HG02571 (cell line): ENCODE data around the gene PPP5C.
"Not testable (repeated sequence)": the region's sequence is repeated elsewhere in the genome, so short reads cannot be mapped to it uniquely, and the experiment has no call there.

Experiments used
- ATAC-seq: cut with Tn5 transposase; IDR thresholded peaks from one replicate; pipeline ENCODE4 v1.9.1; 2021; ENCODE audit warnings: mild to moderate bottlenecking, moderate library complexity; ENCODE audit not compliant: unreplicated experiment

PPP5C gene

DNA sequence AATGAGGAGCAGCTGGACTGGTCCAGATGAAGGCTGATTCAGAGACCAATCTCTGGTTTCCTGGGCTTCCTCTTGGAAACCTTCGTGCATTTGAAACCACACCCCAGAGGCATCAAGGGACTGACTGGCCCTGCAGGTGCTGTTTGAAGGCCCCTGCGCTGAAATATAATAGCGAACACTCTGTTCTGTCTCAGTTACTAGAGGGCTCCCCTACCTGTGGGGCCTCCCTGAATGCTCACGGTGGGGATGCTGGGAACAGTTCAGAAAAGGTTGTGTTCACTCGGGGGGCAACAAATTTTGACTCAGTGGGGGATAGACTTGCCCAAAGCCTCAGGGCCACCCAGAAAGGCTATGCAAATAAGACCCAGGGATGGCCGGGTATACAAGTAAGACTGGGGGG is 60.1 kb downstream of the PPP5C start:
- ATAC-seq = no peak

DNA sequence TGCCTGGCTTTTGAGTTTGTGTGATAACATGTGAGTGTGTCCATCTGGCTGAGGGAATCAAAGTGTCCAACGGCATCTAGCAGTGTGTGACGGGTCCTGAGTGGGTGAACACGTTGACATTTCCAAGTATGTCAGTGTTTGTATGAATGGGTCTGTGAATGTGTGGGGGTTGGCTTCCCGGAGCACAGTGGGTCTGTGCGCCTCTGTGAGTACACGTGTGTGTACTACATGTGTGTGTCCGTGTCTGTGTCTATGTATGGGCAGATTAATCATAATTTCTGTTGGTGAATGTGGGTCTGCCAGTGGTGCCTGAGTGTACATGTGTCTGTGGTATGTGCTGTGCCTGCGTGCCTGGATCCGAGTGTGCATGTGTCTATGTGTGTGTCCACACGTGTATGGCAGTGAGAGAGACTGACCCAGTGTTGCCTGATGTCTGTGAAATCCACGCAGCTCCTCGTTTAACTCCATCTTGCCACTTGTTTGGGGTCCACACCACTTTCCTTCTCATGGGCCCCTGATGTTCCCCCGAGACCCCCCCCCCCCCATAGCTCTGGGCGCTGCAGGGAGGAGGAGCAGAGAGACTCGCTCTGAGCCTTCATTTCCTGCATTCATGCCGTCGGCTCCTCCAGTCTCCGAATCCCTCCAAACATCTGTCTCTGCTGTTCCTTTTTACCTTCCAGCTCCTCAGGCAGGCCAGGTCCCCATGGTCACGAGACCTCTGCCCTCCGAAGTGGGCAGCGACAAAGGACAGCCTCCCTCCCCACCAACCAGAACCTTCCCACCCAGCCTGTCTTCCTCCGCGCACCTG is 61.2 kb downstream of the PPP5C start:
- no peak for ATAC-seq

DNA sequence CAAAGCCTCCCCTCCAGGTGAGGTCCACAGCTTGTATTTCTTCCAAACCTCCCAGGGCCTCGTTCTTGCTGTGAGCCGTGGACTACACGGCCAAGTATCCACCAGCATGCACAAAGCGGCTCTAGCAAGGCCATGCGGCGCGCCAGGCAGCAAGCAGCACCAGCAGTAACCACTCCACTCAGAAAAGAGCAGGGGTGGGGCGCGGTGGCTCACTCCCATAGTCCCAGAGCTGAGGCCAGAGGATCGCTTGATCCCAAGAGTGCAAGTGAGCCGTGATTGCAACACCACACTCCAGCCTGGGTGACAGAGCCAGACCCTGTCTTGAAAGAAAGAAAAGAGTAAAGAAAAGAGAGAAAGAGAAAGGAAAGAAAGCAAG is 61.8 kb downstream of the PPP5C start:
- ATAC-seq = no peak

DNA sequence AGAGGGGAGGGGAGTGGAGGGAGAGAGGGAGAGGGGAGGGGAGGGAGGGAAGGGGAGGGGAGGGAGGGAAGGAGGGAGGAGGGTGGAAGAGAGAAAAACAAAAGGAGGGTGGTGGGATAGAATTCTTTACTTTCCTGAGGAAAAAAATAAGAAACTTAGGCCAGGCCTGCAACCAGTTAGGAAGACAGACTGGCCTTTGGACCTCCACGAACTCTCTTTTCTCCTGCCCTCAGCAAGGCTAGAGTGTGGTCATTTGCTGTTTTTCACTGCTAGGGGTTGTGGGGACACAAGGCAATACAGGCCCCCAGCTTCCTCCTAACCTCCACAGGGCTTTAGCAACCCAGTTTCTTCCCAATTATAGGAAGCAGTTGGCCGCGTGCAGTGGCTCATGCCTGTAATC is 62.3 kb downstream of the PPP5C start:
- ATAC-seq = no peak

DNA sequence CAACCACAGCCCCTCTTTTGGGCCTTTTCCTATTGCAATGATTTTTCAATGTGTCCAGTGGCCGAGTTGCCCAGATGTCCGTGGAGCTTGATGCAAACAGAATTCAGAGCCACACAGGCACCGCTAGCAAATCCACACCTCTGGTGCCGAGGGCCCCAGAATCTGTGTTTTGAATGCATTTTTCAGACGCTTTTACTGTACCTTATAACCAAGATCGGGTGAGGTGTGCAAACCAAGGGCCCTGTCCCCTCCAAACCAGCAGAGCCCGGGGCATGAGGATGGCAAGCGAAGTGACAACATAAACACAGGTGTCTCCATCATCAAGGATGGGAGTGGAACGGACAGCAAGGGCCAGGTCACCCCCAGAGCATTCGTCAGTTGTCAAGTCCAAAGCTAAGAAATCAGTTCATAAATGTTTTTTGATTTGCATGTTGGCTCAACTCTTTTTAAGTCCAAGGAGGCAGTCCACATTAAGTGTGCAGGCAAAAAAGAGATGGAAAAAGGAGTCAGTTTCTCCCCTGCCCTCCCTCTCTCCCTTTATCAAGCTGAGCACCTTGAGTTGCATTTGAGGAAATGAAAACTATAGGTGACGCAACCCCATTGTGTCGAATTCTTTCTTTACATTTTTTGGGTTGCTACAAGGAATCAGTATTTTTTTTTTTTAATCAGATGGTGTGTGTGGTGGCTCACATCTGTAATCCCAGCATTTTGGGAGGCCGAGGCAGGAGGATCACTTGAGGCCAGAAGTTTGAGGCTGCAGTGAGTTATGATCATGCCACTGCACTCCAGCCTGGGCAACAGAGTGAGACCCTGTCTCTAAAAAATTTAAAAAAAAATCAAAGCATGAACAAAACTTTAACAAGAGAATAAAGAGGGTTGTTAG is 63.6 kb downstream of the PPP5C start:
- ATAC-seq = no peak

DNA sequence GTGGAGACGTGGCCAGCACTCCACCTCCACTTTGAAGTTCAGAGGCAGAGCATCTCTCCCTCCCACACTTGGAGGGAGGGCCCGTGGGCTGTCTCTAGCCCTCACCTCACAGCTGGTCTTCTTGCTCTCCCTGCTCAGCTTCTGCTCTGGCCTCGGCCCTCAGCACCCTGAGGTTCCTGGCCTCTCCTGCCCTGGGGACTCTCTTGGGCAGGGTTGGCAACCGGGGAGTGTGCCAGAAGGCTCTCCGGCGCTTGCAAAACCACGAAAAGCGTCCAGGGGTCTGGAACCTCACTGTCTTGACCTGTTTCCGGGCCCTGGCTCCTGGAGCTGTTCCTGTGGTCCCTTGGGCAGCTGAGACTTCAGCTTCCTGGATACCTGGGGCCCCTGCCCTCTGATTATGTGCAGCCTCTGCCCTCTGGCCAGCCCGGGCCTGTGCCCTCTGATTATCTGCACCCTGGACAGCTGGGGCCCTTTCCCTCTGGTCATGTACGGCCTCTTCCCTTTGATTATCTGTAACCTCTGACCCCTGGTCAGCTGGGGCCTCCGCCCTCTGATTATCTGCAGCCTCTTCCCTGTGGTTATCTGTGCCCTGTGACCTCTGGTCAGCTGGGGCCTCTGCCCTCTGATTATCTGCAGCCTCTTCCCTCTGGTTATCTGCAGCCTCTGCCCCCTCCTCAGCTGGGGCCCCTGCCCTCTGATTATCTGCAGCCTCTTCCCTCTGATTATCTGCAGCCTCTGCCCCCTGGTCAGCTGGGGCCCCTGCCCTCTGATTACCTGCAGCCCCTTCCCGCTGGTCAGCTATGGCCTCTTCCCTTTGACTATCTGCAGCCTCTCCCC is 64.4 kb downstream of the PPP5C start:
- ATAC-seq = no peak

DNA sequence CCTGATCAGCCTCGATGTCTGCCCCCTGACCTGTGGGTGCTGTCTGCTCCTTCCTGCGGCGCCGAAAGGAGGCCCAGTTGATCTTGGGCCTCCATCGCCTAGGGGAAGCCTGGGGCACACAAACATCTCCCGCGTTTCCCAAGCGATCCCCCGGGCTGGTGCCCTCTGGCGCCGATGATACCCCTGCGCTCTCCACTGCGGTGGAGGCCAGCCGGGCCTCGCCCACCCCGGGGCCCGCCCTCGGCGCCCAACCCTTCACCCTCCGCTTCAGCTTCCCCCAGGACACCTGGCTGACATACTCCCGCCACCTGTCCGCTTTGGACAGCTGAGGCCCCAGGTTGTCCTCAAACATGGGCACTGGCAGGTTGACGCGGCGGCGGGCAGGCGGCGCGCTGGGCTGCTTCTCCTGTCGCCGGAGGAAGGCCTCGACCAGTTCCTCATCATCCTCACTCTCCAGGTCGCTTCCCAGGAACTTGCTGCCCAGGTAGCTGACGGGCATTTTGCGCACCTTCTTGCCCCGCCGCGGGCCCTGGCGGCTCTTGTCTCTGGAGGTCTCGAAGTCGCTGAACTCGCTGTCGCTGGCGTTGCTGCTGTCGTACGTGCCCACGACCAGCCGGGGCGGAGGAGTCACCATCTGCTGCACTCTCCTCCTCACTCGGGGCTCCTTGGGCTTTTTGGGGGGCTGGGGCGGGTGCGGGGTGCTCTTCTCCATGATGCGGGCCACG is 65.2 kb downstream of the PPP5C start:
- ATAC-seq = no peak

DNA sequence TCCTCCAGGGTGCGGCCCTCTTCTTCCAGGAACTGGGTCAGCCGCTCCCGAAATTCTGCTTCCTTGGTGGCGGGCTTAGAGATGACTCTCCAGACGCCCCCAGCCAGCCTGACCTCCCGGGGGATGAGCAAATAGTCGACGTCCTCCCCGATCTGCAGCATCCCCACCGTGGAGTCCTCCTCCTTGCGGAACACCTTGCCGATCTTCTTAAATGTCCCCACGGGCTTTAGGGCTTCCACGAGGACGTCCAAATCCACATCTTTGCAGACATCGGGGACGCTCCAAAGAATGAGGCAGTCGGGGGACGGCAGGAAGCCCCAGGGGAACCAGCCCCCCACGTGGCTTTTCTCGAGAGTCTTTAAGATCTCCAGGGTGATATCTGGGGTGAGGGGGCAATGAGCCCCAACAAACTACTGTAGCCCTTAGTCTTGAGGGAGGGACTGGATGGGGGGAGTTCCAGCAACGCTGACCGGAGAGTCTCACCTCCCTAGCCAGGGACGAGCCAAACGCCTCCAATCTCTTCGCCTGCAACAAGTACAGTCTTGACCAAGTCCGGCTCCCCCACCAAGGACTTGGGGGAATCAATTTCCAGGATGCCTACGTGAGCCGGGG is 65.9 kb downstream of the PPP5C start:
- ATAC-seq = no peak

DNA sequence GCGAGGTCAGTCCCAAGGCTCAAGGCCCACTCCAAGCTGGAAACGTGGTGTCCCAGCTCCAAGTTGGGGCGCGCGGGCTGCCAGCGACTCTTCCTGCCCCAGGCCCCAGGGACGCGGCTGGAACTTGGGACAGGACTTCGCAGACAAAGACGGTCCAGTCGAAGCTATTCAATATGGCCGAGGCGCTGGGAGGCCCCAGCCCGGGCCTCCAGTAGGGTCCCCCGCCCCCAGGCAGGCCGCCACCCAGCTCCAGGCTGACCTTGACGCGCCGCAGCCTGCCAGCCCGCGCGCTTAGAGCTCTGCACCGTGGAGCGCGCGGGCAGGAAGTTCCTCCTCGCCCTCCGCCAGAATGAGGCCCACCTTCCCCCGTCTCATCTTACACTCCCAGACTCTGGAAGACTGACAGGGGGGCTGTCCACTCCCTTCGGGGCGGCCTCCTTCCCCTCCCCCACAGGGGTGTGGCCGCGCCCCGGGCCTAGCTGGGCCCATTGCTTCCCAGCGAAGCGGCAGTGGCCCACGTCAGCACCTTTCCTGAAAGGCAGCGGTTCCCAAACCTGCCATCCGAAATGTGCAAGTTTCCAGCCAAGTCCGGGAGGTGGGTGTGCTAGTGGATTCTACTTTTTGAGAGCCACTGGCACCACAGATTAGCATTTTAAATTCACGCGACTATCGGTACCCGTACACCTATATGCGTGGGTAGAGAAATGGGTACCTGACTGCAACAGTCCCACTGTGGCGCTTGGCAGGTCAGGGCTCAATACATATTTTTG is 66.6 kb downstream of the PPP5C start, which contains the start of gene CCDC8:
CCDC8 (minus strand) TSS at position 303 of the 770 bp plus-strand sequence. CDS start 754 bp downstream, outside the sequence.
- ATAC-seq = no peak

DNA sequence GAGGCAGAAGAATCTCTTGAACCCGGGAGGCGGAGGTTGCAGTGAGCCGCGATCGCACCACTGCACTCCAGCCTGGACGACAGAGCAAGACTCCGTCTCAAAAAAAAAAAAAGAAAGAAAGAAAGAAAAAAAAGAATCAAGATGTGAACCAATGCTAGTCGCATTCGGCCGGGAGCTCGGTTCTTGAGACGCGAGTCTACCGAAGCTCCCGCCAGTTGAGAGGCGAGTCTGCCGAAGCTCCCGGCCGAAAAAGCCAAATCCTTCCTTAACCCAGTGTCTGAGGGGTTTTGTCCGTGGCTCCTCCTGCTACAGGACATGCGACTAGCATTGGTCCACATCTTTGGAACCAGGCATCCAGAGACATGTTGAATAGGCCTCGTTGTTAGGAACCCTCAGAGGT is 68.0 kb downstream of the PPP5C start:
- ATAC-seq = not testable (repeated sequence)

DNA sequence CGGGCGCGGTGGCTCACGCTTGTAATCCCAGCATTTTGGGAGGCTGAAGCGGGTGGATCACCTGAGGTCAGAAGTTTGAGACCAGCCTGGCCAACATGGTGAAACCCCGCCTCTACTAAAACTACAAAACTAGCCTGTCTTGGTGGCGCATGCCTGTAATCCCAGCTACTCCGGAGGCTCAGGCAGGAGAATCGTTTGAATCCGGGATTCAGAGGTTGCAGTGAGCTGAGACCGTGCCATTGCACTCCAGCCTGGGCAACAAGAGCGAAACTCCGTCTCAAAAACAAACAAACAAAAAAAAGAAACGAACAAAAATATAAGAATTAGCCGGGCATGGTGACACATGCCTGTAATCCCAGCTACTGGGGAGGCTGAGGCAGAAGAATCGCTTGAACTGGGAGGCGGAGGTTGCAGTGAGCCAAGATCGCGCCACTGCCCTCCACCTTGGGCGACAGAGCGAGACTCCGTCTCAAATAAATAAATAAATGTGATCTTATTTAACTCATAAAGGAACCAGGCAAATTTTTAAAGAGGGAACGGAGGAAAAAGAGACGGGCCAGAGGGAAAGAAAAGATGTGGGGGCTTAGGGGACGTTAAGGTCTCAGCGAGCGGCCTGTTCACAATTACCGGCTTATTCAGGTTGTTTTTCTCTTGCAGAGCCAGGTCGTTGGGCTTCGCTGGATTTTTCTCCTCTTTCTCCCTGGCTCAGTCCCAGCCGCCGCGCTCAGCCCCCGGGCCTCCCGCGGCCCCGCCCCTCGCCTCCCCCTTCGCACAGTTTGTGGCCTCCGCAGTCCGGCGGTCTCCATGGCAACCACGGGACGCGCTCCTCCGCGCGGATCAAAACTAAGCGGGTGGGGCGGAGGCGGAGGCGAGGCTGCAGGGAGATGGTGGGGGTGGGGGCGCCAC is 69.2 kb downstream of the PPP5C start:
- not testable (repeated sequence) for ATAC-seq

DNA sequence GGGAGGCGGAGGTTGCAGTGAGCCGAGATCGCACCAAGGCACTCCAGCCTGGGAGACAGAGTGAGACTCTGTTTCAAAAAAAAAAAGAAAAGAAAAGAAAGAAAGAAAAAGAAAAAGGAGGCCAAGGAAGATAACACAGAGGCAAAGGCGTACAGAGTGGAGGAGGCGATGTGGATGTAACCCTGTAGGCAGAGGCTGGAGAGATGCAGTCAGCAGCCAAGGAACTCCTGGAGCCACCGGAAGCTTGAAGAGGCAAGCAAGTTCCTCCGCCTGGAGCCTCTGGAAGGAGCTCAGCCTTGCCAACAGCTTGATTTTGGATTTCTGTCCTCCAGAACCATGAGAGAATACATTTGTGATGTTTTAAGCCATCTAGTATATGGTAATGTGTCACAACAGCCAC is 73.2 kb downstream of the PPP5C start:
- no peak for ATAC-seq

DNA sequence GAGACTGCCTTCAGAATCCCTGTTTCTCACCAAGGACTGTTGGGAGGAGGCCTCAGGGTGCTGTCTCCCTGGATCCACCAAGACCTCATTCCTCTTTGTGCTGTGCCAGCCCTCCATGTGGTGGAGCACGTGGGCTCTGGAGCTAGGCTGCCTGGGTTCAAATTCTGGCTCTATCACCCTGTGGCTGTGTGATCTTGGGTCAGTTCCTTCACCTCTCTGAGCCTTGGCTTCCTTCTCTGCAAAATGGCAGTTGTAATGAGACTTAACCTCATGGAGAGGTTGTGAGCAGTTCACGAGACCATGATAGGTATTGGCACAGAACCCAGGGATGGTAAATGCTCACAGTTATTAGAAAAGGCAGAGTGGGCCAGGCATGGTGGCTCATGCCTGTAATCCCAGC is 75.5 kb downstream of the PPP5C start:
- no peak for ATAC-seq

DNA sequence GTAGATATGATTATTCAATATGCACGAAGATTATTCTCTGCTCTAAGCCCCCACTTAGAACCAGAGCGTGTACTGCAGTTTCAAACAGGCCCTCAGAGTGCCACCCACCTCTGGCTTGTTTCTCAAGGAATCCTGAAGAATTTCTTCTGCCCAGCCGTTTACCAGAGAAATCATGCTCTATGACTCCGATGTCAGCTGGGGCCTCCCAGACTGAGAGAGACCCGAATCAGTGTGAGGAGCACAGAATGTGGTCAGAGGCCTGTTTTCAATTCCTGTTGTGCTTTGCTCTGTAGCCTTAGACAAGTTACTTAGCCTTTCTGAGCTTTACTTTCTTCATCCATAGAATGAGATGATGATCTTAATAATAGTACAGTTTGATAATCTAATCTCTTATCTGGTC is 76.3 kb downstream of the PPP5C start:
- ATAC-seq = no peak

DNA sequence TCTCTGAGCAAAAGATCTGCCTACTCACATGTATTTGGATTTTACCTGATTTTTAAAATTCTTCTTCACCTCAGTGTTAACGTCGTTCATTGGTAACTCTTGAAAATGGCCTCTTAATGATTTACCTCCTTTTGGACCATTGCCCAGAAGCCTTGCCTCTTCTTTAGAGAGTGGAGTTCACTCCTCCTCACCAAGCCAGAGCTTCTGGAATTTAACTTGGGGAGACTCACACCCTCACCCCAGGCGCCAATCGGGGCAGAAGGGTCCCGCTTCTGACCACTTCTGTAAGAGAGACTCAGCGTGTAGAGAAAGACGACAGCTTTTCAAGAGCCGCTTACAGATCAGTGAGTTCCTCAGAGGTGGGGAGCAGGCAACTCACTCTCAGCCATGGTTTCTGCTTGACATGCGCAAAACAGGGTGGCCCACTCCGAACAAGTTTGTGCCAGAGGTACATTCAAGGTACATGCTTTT is 79.2 kb downstream of the PPP5C start:
- ATAC-seq = no peak

DNA sequence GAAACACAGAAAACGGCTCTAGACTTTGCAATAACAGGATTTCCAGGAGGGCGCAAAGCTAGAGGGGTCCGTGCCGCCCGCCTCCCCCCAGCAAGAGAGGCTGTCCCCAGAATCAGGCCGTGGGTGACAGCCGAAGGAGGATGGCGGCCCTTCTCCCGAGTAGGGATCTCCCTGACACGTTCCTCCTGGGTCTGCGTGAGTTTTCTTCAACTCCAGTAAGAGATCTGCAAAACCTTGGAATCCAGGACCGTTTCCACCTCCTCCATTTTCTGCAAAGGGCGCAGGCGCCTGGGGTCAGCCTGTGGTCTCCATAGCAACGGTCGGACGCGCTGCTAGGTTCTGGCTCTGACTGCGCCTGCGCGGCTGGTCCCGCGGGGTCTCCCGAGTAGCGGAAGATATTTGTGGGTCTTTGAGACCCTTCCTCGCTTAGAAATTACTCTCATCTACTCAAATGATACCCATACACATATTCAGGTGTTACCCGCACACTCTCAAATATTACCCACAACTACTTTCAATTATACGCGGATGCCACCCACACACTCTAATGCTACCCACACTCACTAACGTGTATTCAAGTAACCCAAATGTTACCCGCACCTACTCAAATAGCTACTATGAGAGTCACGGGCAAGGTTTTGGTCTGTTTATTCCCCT is 79.7 kb downstream of the PPP5C start:
- ATAC-seq = no peak

DNA sequence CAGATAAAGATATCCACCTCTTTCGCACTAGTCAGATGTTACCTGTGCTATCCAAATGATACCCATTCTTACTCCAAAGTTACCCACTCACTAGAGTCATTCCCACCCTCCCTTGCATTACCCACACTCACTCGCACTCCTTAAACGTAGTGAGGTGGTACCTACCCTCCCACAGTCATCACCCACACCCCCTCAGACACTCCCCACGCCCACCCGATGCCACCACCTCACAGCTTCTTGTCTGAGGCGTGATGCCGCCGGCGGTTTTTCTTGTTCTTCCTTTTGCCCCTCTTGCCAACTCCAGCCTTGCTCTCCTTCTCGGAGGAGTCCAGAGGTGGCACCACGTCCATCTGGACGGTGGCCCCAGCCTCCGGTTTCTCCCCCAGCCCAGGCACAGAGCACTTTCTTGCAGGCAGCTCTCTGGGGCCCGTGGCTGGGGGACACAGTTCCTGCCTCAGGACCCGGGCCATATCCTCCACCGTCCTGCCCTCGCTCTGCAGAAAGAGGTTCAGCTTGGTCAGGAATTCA is 80.7 kb downstream of the PPP5C start:
- no peak for ATAC-seq
